ENCODE measurements around the gene KCNAB1. TPM values are rescaled to one million over a fixed set of nuclear protein-coding genes. Genes with fewer than 3 reads are reported as not detected.

The KCNAB1 gene
- total and polyA plus RNA-seq, 2 donors (not counting 3 experiments of a cell fraction or from before 2014, with no cell fraction given) = 0.21 TPM; not detected in 1

DNA sequence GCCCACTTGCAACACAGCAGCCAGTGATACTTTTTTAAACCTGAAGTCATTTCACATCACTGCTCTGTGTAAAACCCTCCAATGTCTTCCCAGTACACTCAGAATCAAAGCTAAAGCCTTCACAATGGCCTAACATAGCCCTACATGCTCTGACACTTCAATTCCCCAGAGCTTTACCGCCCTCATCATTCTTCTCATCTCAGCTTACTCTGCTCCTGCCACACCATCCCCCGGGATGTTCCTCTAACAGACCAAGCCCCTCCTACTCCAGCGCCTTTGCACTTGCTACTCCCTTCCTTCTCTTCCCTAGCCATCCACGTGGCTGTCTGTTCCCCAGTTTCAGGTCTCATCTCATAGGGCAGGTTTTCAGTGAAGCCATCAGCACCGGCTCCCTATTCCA, 240.6 kb downstream of the KCNAB1 start:
- CTCF ChIA-PET = interaction anchor here (1.0 to 2.0 kb wide), 3 partner anchors 16 to 122 kb away, joined by 3 to 5 read pairs (median 3); no protein-coding TSS in a partner anchor
- no peaks in the 10 kb centered on the region for H3K9me1 ChIP-seq (replicated peaks; ENCODE audit: control insufficient read depth, extremely low read depth, insufficient read depth, low read length)
- no peaks in the 10 kb centered on the region for H3K36me3 ChIP-seq (ENCODE audit: control insufficient read depth in 2 of 2, extremely low read depth in 1 of 2, insufficient read depth in 2 of 2, low read length in 2 of 2)
- POLR2A ChIA-PET = no interaction called here
- no peak overlapping the region for H3K9ac ChIP-seq (replicated peaks; ENCODE audit: extremely low read depth, insufficient read depth, low read length)
- H3K4me3 ChIP-seq (replicated peaks in 1 of 3; ENCODE audit: insufficient read depth in 1 of 3, low read depth in 1 of 3, low read length in 3 of 3) = no peak overlapping the region
- H3K4me2 ChIP-seq (ENCODE audit: insufficient read depth, low read length) = no peak overlapping the region
- no peaks in the 10 kb centered on the region for H3K9me3 ChIP-seq (replicated peaks; ENCODE audit: control insufficient read depth, insufficient read depth, low read length)
- intact Hi-C loops (cut with micrococcal nuclease) = no loop called here
- H3K4me1 ChIP-seq (ENCODE audit: control insufficient read depth, extremely low read depth, insufficient read depth, low read length) = no peaks in the 10 kb centered on the region
- no peak overlapping the region for H2AFZ ChIP-seq (ENCODE audit: low read depth, low read length)
- H3K79me2 ChIP-seq (ENCODE audit: control insufficient read depth, insufficient read depth, low read length) = no peaks in the 10 kb centered on the region
- TF ChIP-seq JUN (IDR thresholded peaks at IDR 0.05; ENCODE audit: borderline replicate concordance, insufficient read depth, insufficient read length, low read depth) (no peak), FOS (IDR thresholded peaks at IDR 0.05; ENCODE audit: borderline replicate concordance, insufficient read depth, low read length) (no peak)
- H4K20me1 ChIP-seq (replicated peaks; ENCODE audit: control insufficient read depth, extremely low read depth, insufficient read depth, low read length) = no peaks in the 10 kb centered on the region
- no TSS peak for BruUV-seq (replicated peaks)
- dilution Hi-C loops (cut with MboI; ENCODE audit: extremely low pct_ligation_motif_present, low sequenced_read_pairs) = no loop called here
- H3K27me3 ChIP-seq (ENCODE audit: control insufficient read depth in 2 of 2, insufficient read depth in 2 of 2, low read length in 2 of 2) = no peaks in the 10 kb centered on the region
- DNase-seq (ENCODE audit: low read depth, low spot score) (no peak), FAIRE-seq (no peak)
- H3K27ac ChIP-seq (ENCODE audit: insufficient read depth, low read depth, low read length) = no peak overlapping the region

DNA sequence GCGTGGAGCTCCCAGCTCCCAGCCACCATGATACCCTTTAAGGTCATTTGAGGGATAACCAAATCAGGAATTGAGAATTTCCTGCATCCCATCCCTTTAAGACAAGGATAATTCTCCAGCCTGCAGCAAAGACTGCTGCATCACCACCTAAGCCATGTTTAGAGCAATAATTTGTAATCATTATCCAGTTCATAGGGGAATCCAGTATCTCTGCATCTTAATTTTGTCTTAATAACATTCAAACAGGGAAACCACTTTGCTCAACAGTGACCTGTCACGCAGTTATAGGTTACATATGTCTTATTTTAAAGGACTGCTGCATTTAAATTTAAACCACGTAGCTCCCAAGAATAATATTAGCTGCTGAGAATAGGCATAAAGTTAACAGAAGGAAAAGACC, 246.2 kb downstream of the KCNAB1 start:
- no peaks in the 10 kb centered on the region for H3K4me1 ChIP-seq (ENCODE audit: control insufficient read depth, extremely low read depth, insufficient read depth, low read length)
- no TSS peak for BruUV-seq (replicated peaks)
- no peak overlapping the region for H3K4me3 ChIP-seq (replicated peaks in 1 of 3; ENCODE audit: insufficient read depth in 1 of 3, low read depth in 1 of 3, low read length in 3 of 3)
- H4K20me1 ChIP-seq (replicated peaks; ENCODE audit: control insufficient read depth, extremely low read depth, insufficient read depth, low read length) = no peaks in the 10 kb centered on the region
- H3K79me2 ChIP-seq (ENCODE audit: control insufficient read depth, insufficient read depth, low read length) = no peaks in the 10 kb centered on the region
- no peaks in the 10 kb centered on the region for H3K36me3 ChIP-seq (ENCODE audit: control insufficient read depth in 2 of 2, extremely low read depth in 1 of 2, insufficient read depth in 2 of 2, low read length in 2 of 2)
- H3K4me2 ChIP-seq (ENCODE audit: insufficient read depth, low read length) = no peak overlapping the region
- H3K27me3 ChIP-seq (ENCODE audit: control insufficient read depth in 2 of 2, insufficient read depth in 2 of 2, low read length in 2 of 2) = no peaks in the 10 kb centered on the region
- ChIA-PET CTCF (no interaction called here), POLR2A (no interaction called here)
- dilution Hi-C loops (cut with MboI; ENCODE audit: extremely low pct_ligation_motif_present, low sequenced_read_pairs) = no loop called here
- no peaks in the 10 kb centered on the region for H3K9me3 ChIP-seq (replicated peaks; ENCODE audit: control insufficient read depth, insufficient read depth, low read length)
- no peak overlapping the region for H3K9ac ChIP-seq (replicated peaks; ENCODE audit: extremely low read depth, insufficient read depth, low read length)
- TF ChIP-seq FOS (IDR thresholded peaks at IDR 0.05; ENCODE audit: borderline replicate concordance, insufficient read depth, low read length) (no peak), JUN (IDR thresholded peaks at IDR 0.05; ENCODE audit: borderline replicate concordance, insufficient read depth, insufficient read length, low read depth) (no peak), MAX (IDR thresholded peaks at IDR 0.05; ENCODE audit: insufficient read depth, insufficient read length) (no peak), POLR2A (IDR thresholded peaks at IDR 0.05; ENCODE audit: low read depth, low read length) (no peak), POLR2AphosphoS5 (IDR thresholded peaks at IDR 0.05; ENCODE audit: insufficient read depth, low read depth, low read length) (no peak), GATA2 (IDR thresholded peaks at IDR 0.05; ENCODE audit: insufficient read depth, insufficient read length, low read depth, low read length) (no peak), EZH2 (IDR thresholded peaks at IDR 0.05; ENCODE audit: borderline replicate concordance, low read depth, low read length, severe bottlenecking) (no peak), MYC (IDR thresholded peaks at IDR 0.05; ENCODE audit: low read depth, low read length) (no peak)
- TF ChIP-seq, protein P1, sequence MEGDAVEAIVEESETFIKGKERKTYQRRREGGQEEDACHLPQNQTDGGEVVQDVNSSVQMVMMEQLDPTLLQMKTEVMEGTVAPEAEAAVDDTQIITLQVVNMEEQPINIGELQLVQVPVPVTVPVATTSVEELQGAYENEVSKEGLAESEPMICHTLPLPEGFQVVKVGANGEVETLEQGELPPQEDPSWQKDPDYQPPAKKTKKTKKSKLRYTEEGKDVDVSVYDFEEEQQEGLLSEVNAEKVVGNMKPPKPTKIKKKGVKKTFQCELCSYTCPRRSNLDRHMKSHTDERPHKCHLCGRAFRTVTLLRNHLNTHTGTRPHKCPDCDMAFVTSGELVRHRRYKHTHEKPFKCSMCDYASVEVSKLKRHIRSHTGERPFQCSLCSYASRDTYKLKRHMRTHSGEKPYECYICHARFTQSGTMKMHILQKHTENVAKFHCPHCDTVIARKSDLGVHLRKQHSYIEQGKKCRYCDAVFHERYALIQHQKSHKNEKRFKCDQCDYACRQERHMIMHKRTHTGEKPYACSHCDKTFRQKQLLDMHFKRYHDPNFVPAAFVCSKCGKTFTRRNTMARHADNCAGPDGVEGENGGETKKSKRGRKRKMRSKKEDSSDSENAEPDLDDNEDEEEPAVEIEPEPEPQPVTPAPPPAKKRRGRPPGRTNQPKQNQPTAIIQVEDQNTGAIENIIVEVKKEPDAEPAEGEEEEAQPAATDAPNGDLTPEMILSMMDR (IDR thresholded peaks at IDR 0.05; ENCODE audit: extremely low read depth in 1 of 2, insufficient read depth in 1 of 2, low read depth in 1 of 2, low read length in 2 of 2) = no peak
- intact Hi-C loops (cut with micrococcal nuclease) = no loop called here
- H3K9me1 ChIP-seq (replicated peaks; ENCODE audit: control insufficient read depth, extremely low read depth, insufficient read depth, low read length) = no peaks in the 10 kb centered on the region
- no peak overlapping the region for H2AFZ ChIP-seq (ENCODE audit: low read depth, low read length)
- H3K27ac ChIP-seq (ENCODE audit: insufficient read depth, low read depth, low read length) = no peak overlapping the region
- FAIRE-seq = no peak
- no peak for DNase-seq (ENCODE audit: low read depth, low spot score)

Data from endothelial cell of umbilical vein (primary cell).